GM23248 (cell line): ENCODE measurements around the gene SVOPL.

Experiments
- EZH2 ChIP-seq: fragments of 200-600 bp; sonication (generic); IDR thresholded peaks from 2 replicates; pipeline ENCODE4 v1.6.1; 2018; ENCODE audit warnings: antibody characterized with exemption, mild to moderate bottlenecking; ENCODE audit not compliant: insufficient read depth, poor library complexity, severe bottlenecking
- EZH2phosphoT487 ChIP-seq: fragments of 200-600 bp; sonication (generic); IDR thresholded peaks from 2 replicates; pipeline ENCODE4 v1.6.1; 2018; ENCODE audit warnings: antibody characterized with exemption, moderate library complexity, mild to moderate bottlenecking, low read depth; ENCODE audit not compliant: insufficient read depth

- TF ChIP-seq EZH2 (no peak), EZH2phosphoT487 (no peak)
Measured at GRCh38 chr7:138550337-138550736, 150.8 kb downstream of the SVOPL start.
